HG03378 (cell line): ENCODE data around the gene CD40LG.

Source experiments
- ATAC-seq: cut with Tn5 transposase; IDR thresholded peaks from one replicate; pipeline ENCODE4 v1.9.1; 2021; ENCODE audit warnings: mild to moderate bottlenecking, moderate library complexity; ENCODE audit not compliant: unreplicated experiment

The CD40LG gene

DNA sequence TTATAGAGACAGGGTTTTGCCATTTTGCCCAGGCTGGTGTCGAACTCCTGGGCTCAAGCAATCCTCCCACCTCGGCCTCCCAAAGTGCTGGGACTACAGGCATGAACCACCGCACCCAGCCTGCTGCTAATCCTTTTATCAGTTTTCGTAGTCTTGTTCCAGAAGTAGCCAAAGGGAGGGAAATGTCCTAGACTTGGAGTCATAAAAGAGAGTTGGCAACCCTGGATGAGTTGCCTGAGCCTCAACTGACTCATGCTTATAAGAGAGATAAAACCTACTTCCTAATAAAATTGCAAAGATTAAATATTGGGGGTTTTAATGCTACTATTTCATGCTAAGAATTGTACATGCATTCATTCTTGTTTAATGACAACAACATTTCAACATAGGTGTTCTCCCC, 44.3 kb downstream of the CD40LG start:
- ATAC-seq, result no peak

DNA sequence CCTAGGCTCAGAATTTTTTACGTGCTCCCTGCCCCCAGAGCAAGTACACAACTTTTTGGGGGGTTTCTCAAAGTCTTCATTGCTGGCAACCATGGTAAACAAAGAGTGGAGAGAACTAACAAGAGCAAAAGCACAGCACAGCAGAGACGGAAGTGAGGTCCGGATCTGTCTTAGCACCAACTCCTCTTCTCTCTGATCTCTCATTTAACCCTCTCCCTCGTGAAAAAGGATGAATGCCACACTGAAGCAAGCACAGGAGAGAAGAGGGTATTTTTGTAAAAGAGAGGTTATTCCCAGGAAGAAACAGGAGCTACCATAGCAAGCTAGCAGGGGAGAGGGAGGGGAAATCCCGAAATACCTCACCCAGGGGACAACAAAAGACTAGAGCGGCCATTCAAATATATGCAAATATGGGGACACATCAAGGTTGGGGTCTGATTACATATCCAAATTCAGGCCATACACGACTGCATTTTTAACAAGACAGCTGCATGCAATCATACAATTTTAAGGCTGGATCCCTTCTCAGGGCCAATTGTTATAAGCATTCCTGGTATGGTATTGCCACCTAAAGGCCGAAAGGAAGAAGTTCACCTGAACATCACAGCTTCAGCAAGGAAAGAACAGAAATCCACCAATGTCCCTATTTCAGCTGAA, 46.6 kb downstream of the CD40LG start:
- peak; percentile 63 for ATAC-seq

DNA sequence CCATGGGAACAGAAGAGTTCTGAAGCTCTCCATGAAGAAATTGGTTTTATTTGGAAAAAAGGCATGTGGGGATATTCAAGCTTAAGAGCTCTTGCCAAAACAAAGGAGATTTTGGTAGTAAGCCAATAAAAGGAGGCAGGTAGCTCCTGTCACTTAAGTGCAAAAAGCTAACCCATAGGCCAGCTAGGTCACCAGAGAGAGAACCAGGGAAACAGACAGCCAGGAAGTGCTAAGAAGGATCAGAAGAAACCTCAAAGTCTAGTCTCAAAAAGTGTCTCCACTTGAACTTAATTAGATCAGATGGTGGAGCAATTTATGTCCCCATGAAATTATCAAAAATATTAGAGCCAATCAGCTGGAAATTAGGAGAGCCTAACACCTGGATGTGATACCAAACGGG, 49.2 kb downstream of the CD40LG start:
- no peak for ATAC-seq

DNA sequence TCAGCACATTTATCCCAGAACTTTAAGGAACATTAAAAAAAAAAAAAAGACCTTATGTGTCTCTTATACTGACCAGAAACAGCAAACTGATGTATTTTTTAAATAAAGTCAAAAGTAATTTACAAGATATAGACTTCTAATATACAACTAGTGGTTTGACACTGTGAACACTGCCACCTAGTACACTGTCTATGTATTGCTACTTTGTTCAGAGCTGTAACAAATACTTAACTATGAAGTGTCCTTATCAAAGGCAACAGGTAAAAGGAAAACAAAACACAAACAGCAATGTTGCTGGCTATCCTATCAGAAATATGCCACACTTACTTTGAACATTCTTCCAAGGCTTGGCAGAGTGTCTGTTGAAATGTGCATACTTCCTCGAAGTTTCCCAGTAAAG, 60.4 kb downstream of the CD40LG start:
- ATAC-seq, result no peak
